ENCODE results near the gene AJUBA.

Gene AJUBA

DNA sequence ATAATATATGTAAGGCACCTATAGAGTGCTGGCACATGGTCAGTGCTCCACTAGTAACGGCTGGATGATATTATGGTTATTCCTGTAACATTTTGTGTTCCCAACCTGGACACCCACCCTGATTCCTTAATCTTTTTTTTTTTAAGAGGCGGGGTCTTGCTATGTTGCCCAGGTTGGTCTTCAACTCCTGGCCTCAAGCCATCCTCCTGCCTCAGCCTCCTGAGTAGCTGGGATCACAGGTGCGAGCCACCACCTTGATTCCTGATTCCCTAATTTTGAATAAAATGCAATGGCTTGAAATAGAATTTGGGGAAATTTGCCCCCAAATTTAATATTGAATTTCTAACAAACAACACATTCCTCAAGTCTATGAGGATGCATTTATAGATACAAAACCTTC, 20.2 kb upstream of the AJUBA start:
- Histone ChIP-seq H3K27me3 (ENCODE audit: control insufficient read depth, insufficient read depth, low read length) (no peaks in the 10 kb centered on the region), H3K9me3 (ENCODE audit: control insufficient read depth, insufficient read depth, low read length) (no peaks in the 10 kb centered on the region), H3K4me3 (ENCODE audit: low read depth, low read length) (no peak overlapping the region), H3K4me1 (ENCODE audit: control insufficient read depth, insufficient read depth, low read length) (peaks cover 2% of the 10 kb centered on the region), H3K36me3 (ENCODE audit: control insufficient read depth, insufficient read depth, low read length) (no peaks in the 10 kb centered on the region), H3K9ac (ENCODE audit: low read depth, low read length) (no peak overlapping the region)

DNA sequence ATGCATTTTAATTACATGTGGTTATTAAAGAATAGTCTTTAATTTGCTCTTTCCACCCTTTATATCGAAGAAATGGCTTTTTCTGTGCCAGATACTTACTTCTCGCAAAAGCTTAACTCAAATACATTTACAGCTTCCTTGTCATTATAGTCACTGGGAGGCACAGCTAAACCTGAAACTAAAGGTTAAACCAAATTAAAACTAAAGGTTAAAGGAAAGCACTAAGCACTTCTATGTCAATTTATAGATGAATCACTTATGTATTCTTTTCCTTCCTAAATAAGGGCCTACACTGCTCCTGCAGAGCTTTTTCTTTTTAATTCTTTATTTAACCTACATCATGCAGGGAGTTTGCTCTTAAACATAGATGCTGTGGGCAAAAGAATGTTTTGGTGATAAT, 18.5 kb upstream of the AJUBA start:
- Histone ChIP-seq H3K36me3 (ENCODE audit: control insufficient read depth, insufficient read depth, low read length) (no peaks in the 10 kb centered on the region), H3K4me3 (ENCODE audit: low read depth, low read length) (no peak overlapping the region), H3K27me3 (ENCODE audit: control insufficient read depth, insufficient read depth, low read length) (no peaks in the 10 kb centered on the region), H3K4me1 (ENCODE audit: control insufficient read depth, insufficient read depth, low read length) (peaks cover 2% of the 10 kb centered on the region), H3K9ac (ENCODE audit: low read depth, low read length) (no peak overlapping the region), H3K9me3 (ENCODE audit: control insufficient read depth, insufficient read depth, low read length) (no peaks in the 10 kb centered on the region)

DNA sequence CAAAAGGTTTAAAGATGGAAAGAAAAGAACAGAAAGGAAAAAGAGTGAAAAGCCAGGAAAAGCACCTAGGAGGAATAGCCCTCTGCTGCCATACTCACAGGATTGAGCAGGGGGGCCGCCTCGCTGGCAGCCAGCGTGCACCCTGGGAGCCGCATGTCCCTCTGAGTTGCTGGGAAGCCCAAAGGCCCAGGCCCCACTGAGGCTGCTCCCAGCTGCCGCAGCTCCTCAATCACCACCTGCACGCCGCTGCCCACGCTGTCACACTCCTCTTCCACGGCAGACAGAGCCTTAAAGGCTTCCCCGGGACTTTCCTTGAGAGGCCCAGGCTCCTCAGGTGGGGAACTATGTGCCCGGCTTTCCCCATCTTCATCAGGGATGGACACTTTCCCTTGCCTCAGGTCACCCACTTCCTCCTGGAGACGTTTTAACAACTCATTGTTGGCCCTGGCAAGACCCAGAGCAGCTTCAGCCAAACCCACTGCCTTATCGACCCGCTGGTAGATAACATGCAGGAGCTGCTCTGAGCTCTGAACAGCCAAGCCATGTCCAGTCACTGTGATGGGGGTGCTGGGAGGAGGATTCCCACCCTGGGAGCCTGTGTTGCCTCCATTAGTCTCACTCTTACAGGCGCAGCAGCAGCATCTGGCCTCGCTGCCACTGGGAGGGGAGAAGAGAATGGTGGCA, 16.1 kb upstream of the AJUBA start:
- Histone ChIP-seq H3K27me3 (ENCODE audit: control insufficient read depth, insufficient read depth, low read length) (no peaks in the 10 kb centered on the region), H3K9ac (ENCODE audit: low read depth, low read length) (peak overlapping the region; percentile 29), H3K4me1 (ENCODE audit: control insufficient read depth, insufficient read depth, low read length) (peaks cover 5% of the 10 kb centered on the region), H3K9me3 (ENCODE audit: control insufficient read depth, insufficient read depth, low read length) (no peaks in the 10 kb centered on the region), H3K36me3 (ENCODE audit: control insufficient read depth, insufficient read depth, low read length) (no peaks in the 10 kb centered on the region), H3K4me3 (ENCODE audit: low read depth, low read length) (no peak overlapping the region)

DNA sequence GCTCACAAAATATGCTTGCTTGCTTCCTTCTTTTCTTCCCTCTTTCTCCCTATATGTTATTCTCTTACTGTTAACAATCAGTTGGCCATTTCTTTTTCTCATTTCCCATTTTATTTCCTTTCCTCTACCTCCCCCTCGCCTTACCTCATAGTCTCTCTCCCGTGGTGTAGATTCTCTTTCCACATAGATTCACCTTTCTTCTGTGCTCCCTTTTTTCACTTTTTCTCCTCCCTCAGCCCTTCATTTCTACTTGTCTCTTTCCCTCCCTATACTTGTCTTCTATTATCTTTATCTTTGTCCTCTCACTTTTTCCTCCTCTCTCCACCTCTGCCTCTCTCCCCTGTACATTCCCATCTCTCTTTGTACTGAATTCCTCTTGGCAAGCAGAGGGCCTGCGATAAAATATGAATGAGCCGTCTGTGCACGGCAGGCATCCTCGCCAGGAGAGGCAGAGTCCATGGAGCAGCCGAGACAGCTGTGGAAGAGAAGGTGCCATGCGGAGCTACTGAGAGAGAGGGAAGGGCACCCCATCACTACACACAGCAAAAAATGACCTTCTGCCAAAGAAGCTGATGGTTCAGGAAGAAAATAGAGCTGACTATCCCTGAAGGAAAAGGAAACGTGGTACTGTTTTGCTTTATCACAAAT, 15.4 kb upstream of the AJUBA start:
- Histone ChIP-seq H3K27me3 (ENCODE audit: control insufficient read depth, insufficient read depth, low read length) (no peaks in the 10 kb centered on the region), H3K4me1 (ENCODE audit: control insufficient read depth, insufficient read depth, low read length) (peaks cover 5% of the 10 kb centered on the region), H3K36me3 (ENCODE audit: control insufficient read depth, insufficient read depth, low read length) (no peaks in the 10 kb centered on the region), H3K4me3 (ENCODE audit: low read depth, low read length) (no peak overlapping the region), H3K9me3 (ENCODE audit: control insufficient read depth, insufficient read depth, low read length) (no peaks in the 10 kb centered on the region), H3K9ac (ENCODE audit: low read depth, low read length) (peak overlapping the region; percentile 29)

DNA sequence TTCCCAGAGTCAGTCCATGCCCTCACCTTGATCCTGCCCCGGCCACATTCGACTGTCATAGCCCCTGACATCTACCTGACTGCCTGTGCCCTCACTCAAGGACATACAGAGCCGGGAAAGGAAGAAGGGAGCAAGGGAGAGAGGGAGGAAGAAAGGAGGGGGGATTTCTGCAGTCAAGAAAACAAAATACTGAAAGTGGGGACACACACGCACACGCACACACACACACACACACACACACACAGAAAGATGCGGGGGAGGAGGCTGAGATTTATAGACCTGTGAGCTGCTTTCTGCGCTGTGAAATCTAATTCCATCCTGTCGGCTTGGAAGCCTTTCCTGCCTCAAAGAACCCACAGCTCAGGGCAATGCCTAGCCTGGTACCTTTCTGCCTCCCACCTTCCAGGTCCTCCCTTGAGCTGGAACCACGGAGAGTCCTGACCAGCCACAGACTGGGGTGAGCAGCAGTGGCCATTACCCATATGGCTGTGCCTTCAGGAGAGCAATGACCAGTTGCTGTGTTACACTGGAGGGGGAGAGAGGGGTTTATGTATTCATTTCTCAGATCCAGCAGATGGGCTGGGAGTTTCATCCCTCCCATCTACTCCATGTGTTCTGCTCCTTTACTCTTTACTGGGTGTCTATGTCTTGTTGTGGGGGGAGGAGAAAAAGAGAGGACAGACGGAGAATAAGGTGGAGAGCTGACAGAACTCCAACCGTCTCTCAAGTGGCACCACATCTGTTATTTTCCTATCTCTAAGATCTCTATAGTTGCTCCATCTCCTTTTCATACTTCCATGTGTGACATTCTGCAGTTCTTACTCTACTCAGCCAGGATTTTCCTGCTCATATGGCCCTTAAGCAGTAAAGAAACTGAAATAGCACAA, 14.7 kb upstream of the AJUBA start:
- H3K4me1 ChIP-seq (ENCODE audit: control insufficient read depth, insufficient read depth, low read length): peaks cover 5% of the 10 kb centered on the region
- H3K4me3 ChIP-seq (ENCODE audit: low read depth, low read length): no peak overlapping the region
- H3K9me3 ChIP-seq (ENCODE audit: control insufficient read depth, insufficient read depth, low read length): no peaks in the 10 kb centered on the region
- no peaks in the 10 kb centered on the region for H3K36me3 ChIP-seq (ENCODE audit: control insufficient read depth, insufficient read depth, low read length)
- H3K27me3 ChIP-seq (ENCODE audit: control insufficient read depth, insufficient read depth, low read length): no peaks in the 10 kb centered on the region
- peak overlapping the region; percentile 37 for H3K9ac ChIP-seq (ENCODE audit: low read depth, low read length)

DNA sequence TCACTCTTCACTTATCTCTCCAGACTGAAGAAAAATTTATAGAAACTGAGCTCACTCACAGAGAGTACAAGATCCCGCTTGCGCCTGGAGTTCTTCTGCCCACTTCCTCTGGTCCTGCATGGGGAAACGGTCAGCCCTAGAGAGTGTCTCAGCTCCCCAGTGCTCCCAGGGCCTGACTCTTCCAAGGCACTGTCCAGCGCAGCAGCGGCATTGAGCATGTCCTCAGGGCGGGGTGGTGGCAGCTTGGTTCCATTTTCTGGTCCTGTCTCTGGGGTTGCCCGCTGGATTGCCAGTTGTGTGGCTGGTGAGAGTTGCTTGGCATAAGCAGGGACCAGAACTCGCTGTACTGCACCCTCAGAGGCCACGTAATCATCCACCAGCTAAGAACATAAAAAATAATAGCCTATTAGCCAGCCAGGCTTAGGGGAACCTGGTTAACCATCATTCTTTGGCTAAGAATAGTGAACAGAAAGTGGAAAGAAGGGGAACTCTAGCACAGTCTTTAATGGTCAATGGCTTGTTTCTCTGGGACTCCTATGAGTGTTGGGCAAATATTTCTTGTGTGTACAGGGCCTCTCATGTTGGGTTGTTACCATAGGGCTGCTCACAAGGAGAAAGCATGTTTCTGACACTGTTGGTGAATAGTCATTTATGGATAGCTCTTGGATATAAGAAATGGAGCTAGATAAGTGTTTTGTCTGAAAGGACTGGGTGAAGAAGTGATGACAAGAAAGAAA, 13.7 kb upstream of the AJUBA start:
- H3K4me1 ChIP-seq (ENCODE audit: control insufficient read depth, insufficient read depth, low read length): peaks cover 5% of the 10 kb centered on the region
- H3K9me3 ChIP-seq (ENCODE audit: control insufficient read depth, insufficient read depth, low read length): no peaks in the 10 kb centered on the region
- no peaks in the 10 kb centered on the region for H3K36me3 ChIP-seq (ENCODE audit: control insufficient read depth, insufficient read depth, low read length)
- H3K4me3 ChIP-seq (ENCODE audit: low read depth, low read length): no peak overlapping the region
- no peak overlapping the region for H3K9ac ChIP-seq (ENCODE audit: low read depth, low read length)
- no peaks in the 10 kb centered on the region for H3K27me3 ChIP-seq (ENCODE audit: control insufficient read depth, insufficient read depth, low read length)

DNA sequence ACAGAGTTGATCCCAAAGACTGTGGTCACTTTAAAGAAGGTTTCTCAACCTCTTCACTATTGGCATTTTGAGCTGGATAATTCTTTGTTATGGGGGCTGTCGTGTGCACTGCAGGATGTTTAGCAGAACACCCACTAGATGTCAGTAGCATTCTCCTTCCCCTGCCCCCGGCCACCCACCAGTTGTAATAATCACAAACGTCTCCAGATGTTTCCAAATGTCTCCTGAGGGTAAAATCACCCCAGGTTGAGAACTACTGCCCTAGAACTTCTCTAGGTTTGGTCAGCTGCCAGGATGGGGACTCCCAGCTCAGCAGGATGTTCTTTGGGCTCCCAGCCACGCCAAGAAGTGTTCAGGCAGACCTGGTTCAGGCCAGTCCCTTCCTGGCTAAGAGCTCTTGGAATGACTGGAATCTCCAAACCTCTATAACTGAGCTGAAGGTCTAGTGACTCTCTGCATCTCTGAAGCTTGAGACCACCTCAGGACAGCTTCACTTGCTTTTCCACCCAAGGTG, 12.5 kb upstream of the AJUBA start:
- H3K9me3 ChIP-seq (ENCODE audit: control insufficient read depth, insufficient read depth, low read length): no peaks in the 10 kb centered on the region
- no peaks in the 10 kb centered on the region for H3K27me3 ChIP-seq (ENCODE audit: control insufficient read depth, insufficient read depth, low read length)
- H3K36me3 ChIP-seq (ENCODE audit: control insufficient read depth, insufficient read depth, low read length): peaks cover 2% of the 10 kb centered on the region
- H3K4me3 ChIP-seq (ENCODE audit: low read depth, low read length): no peak overlapping the region
- no peak overlapping the region for H3K9ac ChIP-seq (ENCODE audit: low read depth, low read length)
- peaks cover 5% of the 10 kb centered on the region for H3K4me1 ChIP-seq (ENCODE audit: control insufficient read depth, insufficient read depth, low read length)

DNA sequence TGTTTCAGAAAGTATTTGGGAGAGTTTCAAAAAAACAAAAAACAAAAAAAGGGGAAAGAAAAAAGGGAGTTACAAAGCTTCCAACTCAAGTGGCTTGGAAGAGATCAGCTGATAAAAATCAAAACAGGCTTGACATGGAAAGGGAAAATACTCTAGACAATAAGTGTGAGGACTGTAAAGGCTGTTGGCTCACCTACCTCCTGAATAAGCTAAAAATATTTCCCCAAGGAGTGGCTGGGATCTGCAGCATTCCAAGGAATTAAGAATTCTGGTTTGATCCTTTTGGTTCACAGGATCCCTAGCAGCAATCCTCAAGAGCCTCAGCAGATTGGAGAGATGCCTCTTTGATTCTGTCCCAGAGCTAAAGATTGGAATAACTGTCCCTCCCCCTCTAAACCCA, 11.2 kb upstream of the AJUBA start:
- H3K27me3 ChIP-seq (ENCODE audit: control insufficient read depth, insufficient read depth, low read length): no peaks in the 10 kb centered on the region
- H3K36me3 ChIP-seq (ENCODE audit: control insufficient read depth, insufficient read depth, low read length): peaks cover 2% of the 10 kb centered on the region
- H3K9ac ChIP-seq (ENCODE audit: low read depth, low read length): no peak overlapping the region
- no peaks in the 10 kb centered on the region for H3K9me3 ChIP-seq (ENCODE audit: control insufficient read depth, insufficient read depth, low read length)
- peaks cover 5% of the 10 kb centered on the region for H3K4me1 ChIP-seq (ENCODE audit: control insufficient read depth, insufficient read depth, low read length)
- no peak overlapping the region for H3K4me3 ChIP-seq (ENCODE audit: low read depth, low read length)

DNA sequence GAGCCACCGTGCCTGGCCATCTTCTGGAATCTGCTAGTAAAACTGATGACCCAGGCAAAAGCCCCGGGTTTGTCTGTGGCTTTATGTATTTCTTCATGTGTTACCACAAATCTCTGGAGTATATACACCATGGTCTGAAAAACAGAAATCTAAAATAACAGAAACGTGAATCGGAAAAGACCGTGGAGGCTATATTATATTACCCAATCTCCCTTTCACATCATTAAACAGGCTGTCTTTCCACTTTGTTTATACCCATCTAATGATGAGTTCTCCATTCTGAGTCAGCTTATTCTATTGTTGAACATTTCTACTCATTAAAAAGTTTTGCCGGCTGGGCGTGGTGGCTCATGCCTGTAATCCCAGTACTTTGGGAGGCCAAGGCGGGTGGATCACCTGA, 9.5 kb upstream of the AJUBA start:
- no peaks in the 10 kb centered on the region for H3K9me3 ChIP-seq (ENCODE audit: control insufficient read depth, insufficient read depth, low read length)
- peaks cover 2% of the 10 kb centered on the region for H3K36me3 ChIP-seq (ENCODE audit: control insufficient read depth, insufficient read depth, low read length)
- no peaks in the 10 kb centered on the region for H3K27me3 ChIP-seq (ENCODE audit: control insufficient read depth, insufficient read depth, low read length)
- peaks cover 5% of the 10 kb centered on the region for H3K4me1 ChIP-seq (ENCODE audit: control insufficient read depth, insufficient read depth, low read length)
- no peak overlapping the region for H3K9ac ChIP-seq (ENCODE audit: low read depth, low read length)
- H3K4me3 ChIP-seq (ENCODE audit: low read depth, low read length): no peak overlapping the region

DNA sequence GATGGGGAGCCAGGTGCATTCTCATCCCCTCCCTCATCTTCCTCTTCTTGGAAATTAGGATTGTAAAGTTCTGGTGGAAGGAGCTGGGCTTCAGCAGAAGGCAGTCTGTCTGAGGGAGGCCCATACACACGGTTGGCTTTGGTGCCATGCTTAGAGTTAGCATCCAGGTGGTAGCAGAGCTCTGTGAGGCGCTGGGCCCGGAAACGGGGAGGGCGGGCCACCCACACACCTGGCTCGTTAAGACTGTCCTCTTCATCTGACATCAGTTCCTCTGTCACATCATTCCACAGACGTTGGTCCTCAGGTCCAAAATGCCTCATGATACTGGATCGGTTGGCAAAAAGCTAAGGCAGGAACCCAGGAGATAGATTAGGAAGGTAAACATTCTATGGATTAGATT, 4.9 kb upstream of the AJUBA start:
- Histone ChIP-seq H3K9ac (ENCODE audit: low read depth, low read length) (no peak overlapping the region), H3K27me3 (ENCODE audit: control insufficient read depth, insufficient read depth, low read length) (no peaks in the 10 kb centered on the region), H3K4me1 (ENCODE audit: control insufficient read depth, insufficient read depth, low read length) (peaks cover 3% of the 10 kb centered on the region), H3K4me3 (ENCODE audit: low read depth, low read length) (no peak overlapping the region), H3K9me3 (ENCODE audit: control insufficient read depth, insufficient read depth, low read length) (no peaks in the 10 kb centered on the region), H3K36me3 (ENCODE audit: control insufficient read depth, insufficient read depth, low read length) (peaks cover 5% of the 10 kb centered on the region)

DNA sequence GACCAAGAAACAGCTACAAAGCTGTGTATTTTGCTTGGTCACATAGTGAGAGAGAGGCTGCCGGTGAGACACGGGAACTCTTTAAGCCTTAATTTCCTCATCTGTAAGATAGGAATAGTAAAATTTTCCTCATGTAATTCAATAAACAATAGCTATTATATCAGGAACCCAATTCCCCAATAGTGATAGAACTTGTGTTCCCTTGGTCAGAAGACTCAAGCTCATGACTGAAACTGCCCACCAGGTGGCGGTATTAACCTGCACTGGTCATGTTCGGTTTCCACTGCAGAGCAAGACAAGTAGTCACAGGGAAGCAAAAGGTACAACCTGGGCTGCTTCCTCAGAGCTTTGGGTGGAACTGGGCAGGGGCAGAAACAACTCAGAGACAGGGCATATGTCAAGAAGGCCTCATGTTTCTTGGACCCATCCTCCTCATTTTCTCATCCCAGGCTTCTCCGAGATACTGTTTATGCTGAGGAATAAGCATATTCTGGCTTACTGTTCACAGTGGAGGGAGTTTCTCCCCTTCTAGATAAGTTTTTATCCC, 4.2 kb upstream of the AJUBA start:
- Histone ChIP-seq H3K4me3 (ENCODE audit: low read depth, low read length) (no peak overlapping the region), H3K9me3 (ENCODE audit: control insufficient read depth, insufficient read depth, low read length) (no peaks in the 10 kb centered on the region), H3K27me3 (ENCODE audit: control insufficient read depth, insufficient read depth, low read length) (no peaks in the 10 kb centered on the region), H3K4me1 (ENCODE audit: control insufficient read depth, insufficient read depth, low read length) (peaks cover 3% of the 10 kb centered on the region), H3K36me3 (ENCODE audit: control insufficient read depth, insufficient read depth, low read length) (peaks cover 5% of the 10 kb centered on the region), H3K9ac (ENCODE audit: low read depth, low read length) (no peak overlapping the region)
